ENCODE data around the gene ITPR1.
"Not testable (repeated sequence)": the region's sequence is repeated elsewhere in the genome, so short reads cannot be mapped to it uniquely, and the experiment has no call there.

The ITPR1 gene

GRCh38 chr3:4574426-4574965, 81.3 kb downstream of the ITPR1 start:
- no peak for DNase-seq

GRCh38 chr3:4575381-4575780, 82.2 kb downstream of the ITPR1 start:
- DNase-seq = no peak

- DNase-seq = no peak
Observed at GRCh38 chr3:4577721-4578120, 84.6 kb downstream of the ITPR1 start.

- no peak for DNase-seq
Observed at GRCh38 chr3:4580346-4581123, 87.4 kb downstream of the ITPR1 start.

GRCh38 chr3:4581124-4581424, 87.9 kb downstream of the ITPR1 start:
- DNase-seq = no peak

GRCh38 chr3:4581498-4581897, 88.3 kb downstream of the ITPR1 start:
- DNase-seq = no peak

- DNase-seq = no peak
Observed at GRCh38 chr3:4581920-4582611, 88.9 kb downstream of the ITPR1 start.

GRCh38 chr3:4582624-4583023, 89.5 kb downstream of the ITPR1 start:
- no peak for DNase-seq

- DNase-seq = no peak
Observed at GRCh38 chr3:4583416-4583815, 90.3 kb downstream of the ITPR1 start.

- no peak for DNase-seq
Observed at GRCh38 chr3:4584456-4585249, 91.5 kb downstream of the ITPR1 start.

GRCh38 chr3:4586381-4586780, 93.2 kb downstream of the ITPR1 start:
- no peak for DNase-seq

GRCh38 chr3:4587061-4587837, 94.1 kb downstream of the ITPR1 start:
- no peak for DNase-seq

- no peak for DNase-seq
Observed at GRCh38 chr3:4587838-4588105, 94.6 kb downstream of the ITPR1 start.

- DNase-seq = no peak
Observed at GRCh38 chr3:4588466-4588865, 95.3 kb downstream of the ITPR1 start.

GRCh38 chr3:4589475-4590097, 96.4 kb downstream of the ITPR1 start:
- DNase-seq = no peak

GRCh38 chr3:4590849-4591248, 97.7 kb downstream of the ITPR1 start:
- not testable (repeated sequence) for DNase-seq

- no peak for DNase-seq
Observed at GRCh38 chr3:4591669-4592068, 98.5 kb downstream of the ITPR1 start.

GRCh38 chr3:4593014-4593413, 99.9 kb downstream of the ITPR1 start:
- no peak for DNase-seq

GRCh38 chr3:4595710-4596113, 102.6 kb downstream of the ITPR1 start:
- no peak for DNase-seq

GRCh38 chr3:4596612-4597011, 103.5 kb downstream of the ITPR1 start:
- DNase-seq = no peak

- no peak for DNase-seq
Observed at GRCh38 chr3:4597208-4597985, 104.2 kb downstream of the ITPR1 start.

GRCh38 chr3:4598232-4598631, 105.1 kb downstream of the ITPR1 start:
- DNase-seq = not testable (repeated sequence)
